Stimulated activated CD8-positive, alpha-beta memory T cell treated with anti-CD3 and anti-CD28 coated beads, Interleukin-15, amount 100 ng/mL, for 24 hours (primary cell): Measurements from ENCODE around the gene SOX1.

Source experiments
- DNase-seq: peaks from one replicate; pipeline ENCODE4 v3.0.0-alpha.2; 2020; ENCODE audit warnings: low read depth

Gene SOX1

DNA sequence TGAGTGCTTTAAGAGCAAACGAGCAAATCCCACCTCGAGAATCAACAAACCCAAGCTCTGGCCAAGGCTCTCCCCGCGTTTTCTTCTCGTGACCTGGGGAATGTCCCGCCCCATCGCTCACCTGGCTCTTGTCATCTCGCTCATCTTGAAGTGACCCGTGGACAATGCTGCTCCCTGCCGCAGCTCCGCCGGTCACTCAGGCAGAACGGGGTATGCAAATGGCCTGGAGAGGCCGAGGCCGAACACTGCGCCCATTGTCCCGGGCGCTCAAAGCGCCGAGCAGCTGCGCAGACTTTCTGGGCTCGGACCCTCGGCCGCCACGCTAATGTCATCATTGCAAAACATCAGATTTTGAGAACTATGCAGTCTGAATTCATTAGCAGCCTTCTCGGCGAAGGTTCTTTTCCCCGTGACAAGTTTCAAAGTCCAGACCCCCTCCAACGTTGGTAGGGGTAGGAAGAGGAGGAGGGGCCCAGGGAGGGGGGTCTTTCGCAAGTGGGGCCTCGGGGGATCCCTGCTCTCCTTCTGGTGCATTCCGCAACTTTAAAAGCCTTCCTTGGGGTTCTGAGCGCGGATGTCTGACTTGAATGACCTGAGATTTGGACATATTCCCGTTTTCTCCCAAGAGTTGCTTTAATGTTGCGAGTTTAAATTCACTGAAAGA is 39.7 kb downstream of the SOX1 start:
- DNase-seq = no peak

DNA sequence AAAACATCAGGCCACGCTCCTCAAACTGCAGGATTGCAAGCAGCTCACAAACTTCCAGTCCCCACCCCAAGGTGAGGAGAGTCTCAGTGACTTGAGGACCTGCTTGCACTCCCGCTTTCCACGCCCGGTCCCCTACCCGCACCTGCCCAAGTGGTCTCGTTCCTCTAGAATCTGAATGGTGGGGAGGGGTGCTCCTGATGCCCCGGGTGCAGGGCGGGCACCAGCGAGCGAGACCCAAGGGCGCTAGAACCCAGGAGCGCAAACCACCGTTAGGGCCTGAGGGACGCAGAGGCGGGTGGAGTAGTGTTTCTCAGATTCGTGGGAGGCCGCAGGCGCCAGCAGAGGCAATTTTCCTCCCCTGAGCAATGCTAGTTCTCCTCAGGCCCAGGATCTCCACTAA is 40.3 kb downstream of the SOX1 start:
- DNase-seq = no peak

DNA sequence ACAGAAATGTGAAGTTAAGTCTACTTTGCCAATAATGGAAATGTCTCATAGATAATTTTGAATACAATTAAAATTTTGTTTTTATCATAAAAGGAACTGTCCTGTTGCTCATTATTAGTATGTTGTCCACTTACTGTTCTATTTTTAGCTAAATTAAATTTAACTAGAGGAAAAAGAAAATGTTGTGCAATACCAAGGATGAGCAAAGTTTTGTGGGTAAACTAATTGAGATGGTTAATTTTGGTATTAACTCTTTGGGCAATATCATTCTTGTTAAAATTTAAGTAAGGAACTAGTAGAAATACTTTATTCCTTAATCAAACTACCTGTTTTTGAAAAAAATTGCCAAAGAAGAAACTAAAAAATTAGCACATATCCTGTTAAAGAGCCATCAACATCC is 43.5 kb downstream of the SOX1 start:
- no peak for DNase-seq

DNA sequence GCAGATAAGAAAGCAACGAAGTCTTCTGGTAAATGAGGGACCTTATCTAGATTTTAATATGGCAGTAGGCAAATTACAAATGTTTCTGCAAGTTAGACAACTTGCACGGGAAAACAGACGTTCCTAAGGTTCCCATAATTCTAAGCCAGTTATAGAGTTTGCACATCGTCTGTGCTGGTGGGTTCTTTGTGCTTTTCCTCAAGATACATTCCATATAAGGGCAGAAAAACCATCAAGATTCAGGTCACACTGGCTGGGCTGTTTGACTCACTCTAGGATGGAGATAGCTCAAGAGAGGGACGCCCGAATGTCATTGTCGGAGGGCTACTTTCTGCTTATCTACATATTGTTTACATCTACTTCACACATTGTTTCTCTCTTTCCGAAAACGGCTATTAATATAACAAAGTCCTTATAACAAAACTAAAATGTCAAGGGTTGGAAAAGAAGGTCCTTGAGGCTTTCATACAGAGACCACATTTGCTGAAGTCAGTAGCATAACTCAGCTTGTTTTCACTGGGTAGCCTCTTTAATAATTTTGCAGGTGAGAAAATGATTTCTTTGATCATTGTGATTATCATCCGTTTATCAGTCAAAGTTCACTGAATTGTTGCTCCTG is 44.4 kb downstream of the SOX1 start:
- DNase-seq = no peak

DNA sequence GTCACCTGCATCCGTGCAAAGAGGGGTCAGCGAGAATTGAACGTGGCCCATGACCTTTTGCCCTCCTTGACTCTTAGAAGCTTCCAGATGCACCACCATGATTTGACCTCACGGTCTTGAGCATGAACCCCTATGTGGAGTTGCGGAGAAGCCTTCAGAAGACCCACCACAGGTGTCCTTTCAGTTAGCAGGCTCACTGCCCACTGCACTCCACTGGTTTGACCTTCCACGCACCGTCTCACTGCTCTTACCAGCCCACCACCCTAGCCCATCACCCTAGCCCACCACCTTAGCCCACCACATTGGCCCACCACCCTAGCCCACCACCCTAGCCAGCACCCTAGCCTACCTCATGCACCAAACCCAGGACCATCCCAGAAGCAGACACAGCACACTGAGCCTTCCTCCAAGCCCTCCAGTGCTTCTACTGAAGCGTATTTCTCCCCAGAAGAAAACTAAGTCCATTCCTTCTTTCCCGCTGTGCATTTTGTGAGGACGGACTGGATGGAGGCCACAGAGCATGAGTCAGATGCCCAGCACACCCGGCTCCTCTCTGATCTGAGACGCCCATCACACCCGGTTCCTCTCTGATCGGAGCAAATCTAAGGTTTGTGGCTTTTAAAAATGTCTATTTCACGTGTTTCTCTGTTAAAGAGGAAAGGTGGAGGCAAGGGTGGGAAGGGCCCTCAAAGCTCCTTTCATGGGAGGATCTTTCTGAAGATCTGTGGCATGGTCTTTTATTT is 45.8 kb downstream of the SOX1 start:
- DNase-seq = no peak

DNA sequence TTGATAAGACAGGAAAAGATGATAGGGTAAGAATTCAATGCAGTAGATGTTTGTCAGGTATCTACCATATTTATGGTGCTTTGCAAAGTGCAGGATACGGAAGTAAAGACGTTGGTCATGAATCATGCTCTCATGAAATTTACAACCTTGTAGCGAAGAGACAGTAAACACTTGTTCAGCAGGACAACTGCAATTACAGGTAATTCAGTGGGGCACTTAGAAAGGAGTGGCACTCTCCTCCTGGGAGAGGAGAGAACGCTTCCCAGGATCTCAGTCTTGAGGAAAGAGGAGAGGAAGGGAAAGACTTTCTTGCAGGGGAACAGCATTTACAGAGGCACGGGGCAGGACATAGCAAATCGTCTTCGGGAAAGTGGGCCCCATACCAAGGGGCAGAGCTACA is 46.4 kb downstream of the SOX1 start:
- no peak for DNase-seq

DNA sequence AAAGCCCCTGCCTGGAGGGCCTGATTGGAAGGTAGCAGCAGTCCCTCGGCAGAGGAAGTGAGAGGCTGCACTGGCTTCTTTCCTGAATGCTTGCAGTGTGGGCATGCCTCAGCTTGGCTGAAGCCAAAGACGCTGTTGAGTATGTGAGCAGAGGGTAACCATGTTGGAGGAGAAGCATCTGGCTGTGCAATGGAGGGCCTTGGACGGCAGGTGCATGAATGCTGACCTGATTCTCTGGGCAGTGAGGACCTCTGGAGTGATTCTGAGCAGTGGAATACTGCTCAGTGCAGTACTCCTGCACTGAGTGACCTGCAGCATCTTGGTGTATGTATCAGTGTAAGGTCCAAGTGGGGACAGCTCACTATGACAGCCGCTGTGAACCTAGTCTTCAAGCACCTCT is 46.9 kb downstream of the SOX1 start:
- DNase-seq = no peak

DNA sequence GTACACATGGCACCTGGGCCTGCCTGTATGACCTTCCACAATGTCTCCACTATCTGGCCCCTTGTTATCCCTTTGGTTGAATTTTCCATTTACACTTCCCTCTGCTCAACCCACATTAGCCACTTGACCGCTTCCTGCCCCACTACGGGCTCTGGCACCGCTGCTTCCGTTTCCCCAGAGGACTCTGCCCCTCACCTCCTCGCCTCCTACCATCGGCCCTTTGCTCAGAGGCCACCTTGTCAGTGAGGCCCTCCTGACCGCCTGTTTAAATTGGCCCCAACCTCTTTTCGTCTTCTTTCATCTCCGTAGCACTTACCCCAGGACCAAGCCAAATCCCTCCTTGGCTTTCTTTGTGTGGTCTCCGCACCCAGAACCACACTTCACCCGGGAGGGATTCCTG is 47.4 kb downstream of the SOX1 start:
- DNase-seq = no peak

DNA sequence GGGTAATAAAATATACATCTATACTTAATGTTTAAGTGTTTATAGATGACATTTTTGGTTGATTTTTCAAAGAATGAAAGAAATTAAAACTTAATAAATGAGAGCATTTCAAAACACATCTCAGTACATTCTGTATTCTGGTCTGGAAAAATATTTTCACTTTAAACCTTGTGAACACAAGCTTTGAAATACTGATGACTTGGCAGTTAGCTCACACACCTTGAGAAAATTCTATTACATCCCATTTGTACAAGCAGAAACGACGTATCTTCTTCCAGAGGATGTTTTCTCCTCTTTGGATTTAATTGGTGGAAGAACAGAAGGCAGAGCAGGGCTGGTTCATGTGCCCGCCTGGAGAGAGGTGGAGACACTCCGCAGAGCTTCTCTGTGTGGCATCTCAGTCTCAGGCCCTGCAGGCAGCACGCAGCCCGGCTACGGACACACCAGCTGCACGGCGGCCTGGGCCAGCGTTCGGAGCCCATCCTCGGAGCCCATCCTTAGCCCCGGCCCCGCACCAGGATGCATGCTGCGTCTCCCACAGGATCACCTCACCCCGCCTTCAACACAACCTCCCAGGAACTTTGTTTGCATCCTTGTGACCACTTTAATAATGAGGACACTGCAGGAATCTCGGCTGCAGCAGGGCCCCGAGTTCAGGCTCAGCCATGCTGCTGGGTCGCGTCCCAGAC is 48.6 kb downstream of the SOX1 start:
- no peak for DNase-seq

DNA sequence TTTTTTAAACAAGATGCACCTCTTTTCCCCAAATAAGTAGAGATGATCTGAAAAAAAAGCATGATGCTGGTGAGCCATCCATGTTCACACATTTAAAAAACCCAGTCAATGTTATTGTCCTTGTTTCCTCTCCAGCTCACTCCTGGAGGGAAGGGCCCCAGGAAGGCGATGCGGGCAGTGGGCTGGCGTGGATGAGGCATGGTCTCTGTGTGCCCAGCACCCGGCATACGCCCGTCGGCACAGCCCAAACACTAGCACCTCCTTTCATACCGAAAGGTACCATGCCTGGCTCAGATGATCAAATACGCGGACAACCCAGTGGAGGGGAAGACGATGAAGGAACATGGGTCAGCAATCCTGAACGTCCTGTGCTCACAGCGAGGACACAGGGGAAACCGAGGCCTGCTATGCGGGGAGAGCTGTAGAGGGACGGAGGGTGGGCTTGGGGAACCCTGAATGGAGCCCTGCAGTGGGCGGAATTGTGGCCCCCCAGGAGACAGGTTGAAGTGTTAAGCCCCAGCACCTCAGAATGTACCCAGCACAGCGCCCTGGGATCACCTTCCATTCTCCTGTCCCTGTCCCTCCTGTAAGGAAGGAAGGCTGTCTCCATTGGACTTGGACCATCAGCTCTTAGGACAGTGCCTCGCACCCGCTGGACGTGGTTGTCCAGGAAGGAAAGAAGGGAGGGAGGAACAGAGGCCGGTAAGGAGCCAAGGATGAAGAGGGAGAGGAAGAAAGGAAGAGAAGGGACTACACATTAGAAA is 49.4 kb downstream of the SOX1 start:
- DNase-seq = no peak

DNA sequence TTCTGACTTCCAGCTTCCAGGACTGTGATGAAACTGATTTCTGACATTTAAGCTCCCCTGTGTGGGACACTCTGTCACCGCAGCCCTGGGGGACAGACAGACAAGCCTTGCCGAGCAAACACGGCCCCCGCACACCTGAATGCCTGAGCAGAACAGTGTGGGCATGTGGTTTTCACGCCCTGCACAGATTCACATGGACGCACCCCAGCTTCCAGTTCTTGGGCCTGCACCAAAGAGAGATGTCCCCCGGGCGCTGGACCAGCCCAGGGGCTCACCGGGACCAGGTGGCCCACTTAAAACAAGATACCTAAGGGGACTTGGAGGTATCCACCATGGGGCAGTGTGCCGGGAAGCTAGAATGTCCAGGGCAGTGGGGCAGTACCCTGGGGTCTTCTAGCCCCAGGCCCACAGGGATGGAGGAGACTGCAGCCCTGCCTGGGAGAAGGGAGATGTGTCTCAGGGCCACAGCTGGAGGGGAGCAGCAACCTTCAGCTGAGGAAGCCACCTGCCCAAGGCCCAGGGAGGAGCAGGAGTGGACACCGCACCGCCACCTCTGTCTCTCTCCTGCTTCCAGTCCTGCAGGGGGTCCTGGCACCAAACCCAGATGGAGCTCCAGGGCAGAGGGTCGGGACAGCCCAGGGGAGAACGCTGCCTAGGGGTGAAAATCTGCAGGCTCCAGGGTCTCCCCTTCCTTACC is 50.5 kb downstream of the SOX1 start:
- DNase-seq = no peak

DNA sequence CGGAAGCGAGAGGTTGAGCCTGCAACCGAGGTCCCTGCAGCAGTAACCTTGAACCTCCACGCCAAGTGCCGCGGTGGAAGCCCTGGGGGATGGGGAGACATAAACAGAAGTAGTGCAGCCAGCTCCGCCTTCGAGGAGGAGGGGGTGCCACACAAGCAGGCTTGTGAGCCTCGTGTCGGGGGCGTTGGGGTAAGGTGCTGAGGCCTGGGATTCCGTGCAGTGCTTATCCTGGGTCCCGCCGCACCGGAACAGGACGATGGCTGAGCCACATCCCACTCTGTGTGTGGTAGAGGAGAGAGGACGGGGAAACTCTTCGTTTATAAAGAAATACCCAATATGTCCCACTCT is 51.0 kb downstream of the SOX1 start:
- DNase-seq = no peak

DNA sequence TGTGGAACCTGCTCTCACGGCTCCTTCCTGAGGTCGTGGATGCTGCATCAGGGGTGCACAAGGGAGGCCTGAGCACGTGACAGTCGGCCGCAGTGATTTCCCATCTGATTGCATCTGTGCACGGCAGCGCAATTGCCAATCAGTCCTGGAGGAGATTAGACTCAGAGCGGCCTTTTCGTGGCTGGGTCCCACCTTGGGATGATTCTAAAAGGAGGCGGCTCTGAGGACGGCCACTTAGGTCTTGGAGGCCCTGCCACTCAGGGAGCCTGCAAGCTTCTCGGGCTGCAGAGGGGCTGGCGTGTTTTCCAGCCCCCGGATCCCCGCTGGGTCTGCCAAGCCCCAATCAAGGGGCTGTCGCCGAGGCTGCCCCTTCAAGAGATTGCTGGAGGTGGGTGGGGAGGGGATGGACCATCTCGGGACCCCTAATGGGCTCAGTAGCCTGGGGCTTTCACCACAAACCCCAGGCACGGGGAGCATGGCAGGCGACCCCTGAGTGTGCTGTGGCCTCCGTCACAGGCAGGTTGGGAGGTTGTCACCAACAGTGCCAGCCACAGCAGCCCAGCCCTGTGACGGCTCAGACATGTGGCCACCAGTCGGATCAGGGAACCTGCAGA is 51.6 kb downstream of the SOX1 start:
- no peak for DNase-seq

DNA sequence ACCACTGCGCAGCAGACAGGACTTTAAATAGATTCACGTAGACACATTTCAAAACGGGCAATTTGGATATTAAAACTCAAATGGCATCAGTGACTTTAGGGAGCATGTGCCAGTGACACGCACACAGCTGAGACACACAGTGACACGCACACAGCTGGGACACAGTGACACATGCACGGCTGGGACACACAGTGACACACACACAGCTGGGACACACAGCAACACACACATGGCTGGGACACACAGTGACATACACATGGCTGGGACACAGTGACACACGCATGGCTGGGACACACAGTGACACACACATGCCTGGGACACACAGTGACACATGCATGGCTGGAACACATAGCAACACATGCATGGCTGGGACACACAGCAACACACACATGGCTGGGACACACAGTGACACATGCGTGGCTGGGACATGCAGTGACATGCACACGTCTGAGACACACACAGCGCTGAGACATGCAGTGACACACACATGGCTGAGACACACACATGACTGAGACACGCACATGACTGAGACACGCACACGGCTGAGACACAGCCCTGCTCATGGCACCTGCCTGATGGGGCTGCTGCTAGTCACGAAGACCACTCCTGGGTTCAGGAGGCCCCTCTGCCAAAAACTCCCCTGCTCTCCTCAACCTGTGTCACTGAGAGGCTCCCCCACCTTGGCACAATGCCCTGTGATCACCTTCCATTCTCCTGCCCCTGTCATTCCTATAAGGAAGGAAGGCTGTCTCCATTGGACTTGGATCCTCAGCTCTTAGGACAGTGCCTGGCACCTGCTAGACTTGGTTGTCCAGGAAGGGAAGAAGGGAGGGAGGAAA is 52.5 kb downstream of the SOX1 start:
- no peak for DNase-seq

DNA sequence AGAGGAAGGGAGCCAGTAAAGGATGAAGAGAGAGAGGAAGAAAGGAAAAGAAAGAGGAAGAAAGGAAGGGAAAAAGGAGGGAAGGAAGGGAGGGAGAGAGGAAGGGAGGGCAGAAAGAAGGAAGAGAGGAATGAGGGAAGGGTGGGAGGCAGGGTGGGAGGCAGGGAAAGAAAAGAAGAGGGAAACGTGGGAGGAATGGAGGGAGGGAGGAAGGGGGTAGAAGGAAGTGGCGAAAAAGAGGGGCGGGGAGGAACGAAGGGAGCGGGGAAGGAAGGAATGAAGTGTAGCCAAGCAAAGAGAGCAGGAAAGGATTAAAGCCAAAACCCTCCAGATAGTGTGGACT is 53.1 kb downstream of the SOX1 start:
- no peak for DNase-seq
